Activated T-cell treated with anti-CD3 and anti-CD28 coated beads for 48 hours (primary cell): Measurements from ENCODE around the gene ST14.
"Not testable (repeated sequence)": the region's sequence is repeated elsewhere in the genome, so short reads cannot be mapped to it uniquely, and the experiment has no call there.

Experiments used
- DNase-seq: peaks from one replicate; pipeline ENCODE4 v3.0.0-alpha.2; 2020; ENCODE audit warnings: low read depth

ST14 gene

GRCh38 chr11:130209954-130210854, 50.6 kb downstream of the ST14 start:
- no peak for DNase-seq

GRCh38 chr11:130211144-130211543, 51.6 kb downstream of the ST14 start:
- DNase-seq: no peak

- no peak for DNase-seq
These were observed 52.3 kb downstream of the ST14 start for GRCh38 chr11:130211781-130212401.

GRCh38 chr11:130212431-130212961, 52.9 kb downstream of the ST14 start:
- no peak for DNase-seq

- DNase-seq: peak; percentile 62
These were observed 53.8 kb downstream of the ST14 start for GRCh38 chr11:130213143-130213978.

DNA sequence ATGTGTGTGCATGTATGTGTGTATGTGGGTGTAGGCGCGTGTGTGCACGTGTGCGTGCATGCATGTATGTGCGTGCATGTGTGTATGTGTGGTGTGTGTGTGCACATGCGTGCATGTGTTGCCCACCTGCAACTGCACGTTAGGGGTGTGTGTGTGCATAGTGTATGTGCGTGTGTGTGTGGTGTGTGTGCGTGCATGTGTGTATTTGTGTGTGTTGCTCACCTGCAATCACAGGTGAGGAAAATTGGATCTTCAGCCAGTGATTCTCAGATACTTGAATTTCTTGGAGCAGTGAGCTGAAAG, 54.3 kb downstream of the ST14 start:
- DNase-seq: no peak

DNA sequence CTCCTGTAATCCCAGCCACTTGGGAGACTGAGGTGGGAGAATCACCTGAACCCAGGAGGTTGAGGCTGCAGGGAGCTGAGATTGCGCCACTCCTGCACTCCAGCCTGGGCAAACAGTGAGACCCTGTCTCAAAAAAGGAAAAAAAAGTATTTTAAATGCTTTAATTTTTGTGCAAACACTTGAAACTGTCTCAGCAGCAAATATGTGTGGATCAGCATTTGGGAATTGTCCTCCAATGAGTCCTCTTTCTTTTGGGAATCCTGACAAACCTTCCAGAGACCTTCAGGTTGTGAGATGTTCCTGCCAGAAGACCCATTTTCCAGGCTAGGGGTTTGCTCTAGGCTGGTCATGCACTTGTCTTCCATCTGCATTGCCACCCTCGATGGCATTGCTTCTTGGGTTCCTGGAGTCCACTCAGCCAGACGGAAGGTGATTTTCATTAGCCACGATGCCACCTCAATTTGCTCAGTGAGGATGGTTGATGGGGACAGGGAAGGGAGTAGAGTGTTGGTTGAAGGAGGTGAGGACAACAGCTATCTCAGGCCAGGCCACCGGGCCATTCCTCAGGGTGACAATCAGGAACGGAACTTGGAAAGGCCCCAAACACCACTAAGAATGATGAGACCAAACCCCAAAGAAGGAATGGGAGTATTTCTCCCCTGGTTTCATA, 55.4 kb downstream of the ST14 start:
- no peak for DNase-seq

DNA sequence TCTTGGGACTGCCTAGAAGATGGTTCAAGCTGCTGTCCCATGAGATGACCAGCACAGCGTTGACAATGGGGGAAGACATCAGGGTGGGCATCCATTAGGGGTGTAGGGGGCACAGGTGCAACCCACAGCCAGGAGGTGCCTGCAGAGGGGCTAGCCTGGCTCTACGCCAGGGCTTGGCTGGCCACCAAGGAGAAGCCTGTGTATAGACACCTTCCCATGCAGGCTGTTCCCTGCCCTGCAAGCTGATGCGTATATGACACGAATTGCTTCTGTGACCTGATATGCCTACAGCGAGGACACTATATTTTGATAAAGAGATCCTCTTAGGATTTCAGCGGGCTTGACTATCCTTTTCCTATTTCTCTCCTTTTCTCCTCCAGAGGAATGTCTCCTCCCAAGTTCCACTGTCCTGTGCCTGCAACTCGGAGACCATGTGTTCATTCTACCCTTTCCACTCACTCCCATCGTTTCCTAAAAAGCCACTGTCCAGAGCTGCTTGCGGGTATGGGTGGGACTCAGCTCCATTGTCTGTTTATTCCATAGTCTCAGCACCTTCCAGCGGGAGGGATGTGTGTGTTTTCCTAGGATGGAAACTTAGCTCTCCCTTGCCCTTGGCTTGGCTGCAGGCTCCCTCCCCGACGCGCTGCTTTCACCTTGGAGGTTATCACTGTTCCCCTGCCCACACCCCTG, 56.1 kb downstream of the ST14 start:
- no peak for DNase-seq

GRCh38 chr11:130216221-130216550, 56.6 kb downstream of the ST14 start:
- no peak for DNase-seq

DNA sequence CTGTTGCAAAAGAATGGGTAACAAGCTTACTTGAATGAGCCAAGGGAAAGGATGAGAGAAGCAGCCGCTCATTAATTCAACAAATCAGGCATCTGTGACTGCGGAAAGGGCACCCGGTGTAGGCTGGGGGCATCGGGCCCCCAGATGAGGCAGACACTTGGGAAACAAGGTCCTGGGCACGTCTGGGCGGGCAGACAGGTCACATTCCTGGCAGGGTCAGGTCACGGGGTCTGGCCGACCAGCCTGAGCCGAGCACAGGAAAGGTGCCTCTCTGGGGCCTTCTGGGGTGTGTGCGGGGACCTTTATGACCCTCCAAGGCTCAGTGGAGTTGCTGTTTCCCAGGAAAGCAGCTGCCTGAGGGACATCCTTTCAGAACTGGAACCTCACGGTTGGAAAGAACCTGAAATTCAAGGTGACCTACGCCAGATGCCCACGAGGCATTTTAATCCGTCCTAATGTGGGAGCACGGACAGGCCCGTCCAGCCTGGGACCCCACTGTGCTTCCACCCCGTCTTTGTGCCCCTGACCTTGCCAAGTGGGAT, 57.1 kb downstream of the ST14 start:
- DNase-seq: no peak

DNA sequence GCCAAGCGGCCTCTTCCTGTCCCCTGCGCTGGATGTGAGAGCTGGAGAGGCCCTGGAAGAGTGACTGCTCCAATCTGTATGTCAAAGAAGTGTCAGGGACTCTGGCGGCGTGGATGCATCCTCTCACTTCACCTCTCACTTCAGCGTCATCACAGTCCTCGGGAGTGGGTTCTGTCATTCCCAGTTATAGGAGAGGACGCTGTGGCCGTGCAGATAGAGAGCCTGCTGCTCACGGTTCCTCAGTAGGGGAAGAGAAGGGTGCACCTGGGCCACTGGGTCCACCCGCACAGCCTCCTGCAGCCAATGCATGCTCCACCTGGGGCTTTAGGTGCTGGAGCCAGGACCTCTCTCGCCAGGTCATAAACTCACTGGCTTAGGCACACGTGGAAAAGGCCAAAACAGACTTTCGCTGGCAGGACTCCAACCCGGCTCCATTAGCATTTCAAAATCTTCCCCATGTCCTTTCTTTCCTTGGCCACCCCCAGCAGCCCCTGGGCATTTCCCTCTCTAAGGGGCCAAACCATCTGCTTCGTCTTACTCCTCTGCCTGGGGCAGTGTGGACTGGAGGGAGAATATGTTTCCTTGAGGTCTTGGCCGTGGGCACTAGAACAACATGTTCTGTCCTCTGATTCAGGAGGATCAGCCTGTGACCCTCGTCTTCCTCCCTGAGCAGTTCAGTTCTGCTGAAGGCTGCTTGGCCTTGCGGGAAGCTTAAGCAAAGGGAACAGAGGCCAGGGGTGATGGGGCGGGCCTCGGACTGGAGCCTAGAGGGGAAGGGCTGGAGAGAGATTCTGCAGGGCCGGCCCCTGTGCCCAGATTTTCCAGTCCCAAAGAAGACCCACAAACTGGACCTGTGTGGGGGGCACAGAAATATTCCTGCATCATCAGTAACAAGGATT, 57.8 kb downstream of the ST14 start:
- DNase-seq: no peak

GRCh38 chr11:130218501-130219070, 59.0 kb downstream of the ST14 start:
- DNase-seq: no peak

DNA sequence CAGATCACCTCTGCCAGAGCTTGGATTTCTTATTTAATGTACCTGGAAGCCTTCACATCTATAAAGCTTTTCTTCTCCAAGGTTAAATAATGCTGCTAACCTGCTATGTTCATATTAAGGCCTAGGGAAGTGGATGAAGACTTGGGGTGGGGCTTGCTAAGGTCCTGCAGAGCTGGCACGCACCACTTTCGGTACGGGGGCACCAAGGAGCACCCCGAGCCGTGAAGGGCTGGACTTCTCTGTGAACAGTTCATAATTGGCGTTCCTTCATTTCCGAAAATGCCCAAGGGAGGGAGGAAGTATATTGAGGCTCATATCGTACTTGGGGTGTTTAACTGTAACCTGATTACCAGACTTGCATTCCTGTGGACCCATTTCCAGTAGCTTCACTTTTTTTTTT, 59.6 kb downstream of the ST14 start:
- DNase-seq: no peak

DNA sequence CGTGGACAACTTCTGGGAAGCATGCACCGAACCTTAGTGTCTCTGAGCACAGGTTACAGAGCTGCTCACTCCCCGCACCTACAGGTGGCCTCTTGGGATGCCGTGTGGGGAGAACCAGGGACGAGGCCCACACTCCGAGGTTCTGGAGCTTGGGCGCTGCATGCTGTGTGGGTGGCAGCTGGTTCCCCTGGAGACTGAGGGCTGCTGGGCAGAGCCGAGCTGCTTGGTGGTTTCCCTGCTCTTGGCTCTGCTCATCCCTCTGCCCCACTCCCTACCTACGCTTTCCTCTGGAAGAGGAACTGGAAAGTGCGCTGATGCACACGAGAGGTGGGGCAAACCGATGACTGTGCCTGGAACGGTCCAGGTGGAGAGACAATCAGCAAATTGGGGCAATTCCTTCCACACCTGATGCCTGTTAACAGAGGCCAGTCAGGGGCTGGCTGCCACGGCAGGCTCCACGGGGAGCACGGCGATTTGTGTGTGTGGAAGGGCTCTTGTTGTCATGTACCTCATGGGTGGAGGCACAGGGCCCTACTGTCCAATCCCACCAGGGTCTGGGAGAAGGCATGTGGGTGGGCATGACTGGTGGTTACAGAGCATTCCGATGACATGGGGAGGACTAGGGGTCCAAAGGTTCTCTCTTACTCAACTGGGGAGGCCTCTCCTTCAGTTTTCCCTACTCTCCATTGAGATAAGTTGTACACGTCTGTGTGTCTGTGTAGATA, 60.9 kb downstream of the ST14 start:
- DNase-seq: no peak

DNA sequence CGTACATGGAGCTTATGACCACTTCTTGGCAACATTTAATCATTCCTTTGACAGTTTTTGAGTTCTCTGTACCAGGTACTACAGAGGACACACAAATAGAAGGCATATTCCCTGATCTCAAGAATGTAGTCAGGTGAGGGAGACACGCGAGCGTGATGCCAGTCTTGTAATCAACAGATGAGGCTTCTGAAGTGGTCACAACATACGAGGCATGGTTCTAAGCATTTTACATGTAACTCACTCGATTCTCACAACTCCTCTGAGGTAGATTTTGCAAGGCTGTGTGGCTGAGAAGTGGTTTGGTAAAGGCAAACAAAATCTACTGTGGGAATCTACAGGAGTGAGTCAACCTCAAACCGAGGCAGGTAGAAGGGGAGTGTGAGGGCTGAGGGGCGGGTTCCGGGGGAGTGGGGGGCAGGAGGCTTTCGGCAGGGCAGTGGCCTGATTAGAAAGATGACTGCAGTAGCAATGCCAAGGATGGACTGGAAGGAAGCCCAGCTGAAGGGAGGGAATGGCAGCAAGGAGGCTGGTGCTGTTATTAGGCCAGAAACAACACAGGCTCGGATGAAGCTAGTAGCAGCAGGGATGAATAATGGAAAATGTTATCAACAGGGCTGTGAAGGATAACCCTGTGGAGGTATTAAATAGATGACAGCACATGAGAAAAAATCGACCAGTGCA, 63.8 kb downstream of the ST14 start:
- no peak for DNase-seq

- no peak for DNase-seq
These were observed 67.8 kb downstream of the ST14 start for GRCh38 chr11:130227373-130227772.

- not testable (repeated sequence) for DNase-seq
These were observed 73.9 kb downstream of the ST14 start for GRCh38 chr11:130233486-130233885.

GRCh38 chr11:130233888-130234287, 74.3 kb downstream of the ST14 start:
- DNase-seq: not testable (repeated sequence)

GRCh38 chr11:130234315-130234714, 74.7 kb downstream of the ST14 start:
- no peak for DNase-seq
